OCI-LY7 (cell line): ENCODE results near the gene MISP. TPM values are rescaled to one million over a fixed set of nuclear protein-coding genes. Genes with fewer than 3 reads are reported as not detected.

Source experiments
- BruUV-seq: library from RNA; stranded (reverse); fragments of 400-500 nt; replicated peaks from 2 replicates; lab custom pipeline; 2021; lab: Mats Ljungman, UMichigan
- CTCF ChIA-PET: fragments of 300-600 bp; sonication (Branson Sonifier 250); formaldehyde crosslinking; loops from one replicate; lab custom pipeline; 2022; ENCODE audit warnings: antibody characterized with exemption; ENCODE audit not compliant: unreplicated experiment; lab: Charles Lee
- POLR2A ChIA-PET: fragments of 300-600 bp; sonication (Branson Sonifier 250); formaldehyde crosslinking; loops from one replicate; lab custom pipeline; 2022; ENCODE audit warnings: antibody characterized with exemption; lab: Charles Lee
- DNase-seq: peaks from one replicate; pipeline ENCODE4 v3.0.0-alpha.2; 2015; ENCODE audit warnings: low spot score
- H2AFZ ChIP-seq: fragments of 200-600 bp; sonication (generic), shearing (Covaris generic); 2 replicates; pipeline ENCODE4 v1.6.1; 2014; ENCODE audit warnings: mild to moderate bottlenecking, antibody characterized with exemption, low read length, moderate library complexity
- H3K27ac ChIP-seq: fragments of 200-600 bp; sonication (generic); 2 replicates; pipeline ENCODE4 v1.5.1; 2014; ENCODE audit warnings: mixed run types, low read depth, mild to moderate bottlenecking, moderate library complexity, low read length, inconsistent platforms; ENCODE audit not compliant: poor library complexity, severe bottlenecking
- H3K36me3 ChIP-seq: fragments of 200-600 bp; sonication (generic); 2 replicates; pipeline ENCODE4 v1.6.1; 2014; ENCODE audit warnings: mild to moderate bottlenecking, antibody characterized with exemption, low read length, moderate library complexity, mixed read lengths; ENCODE audit not compliant: insufficient read depth
- H3K4me1 ChIP-seq: fragments of 200-600 bp; sonication (generic); 2 replicates; pipeline ENCODE4 v1.5.1; 2014; ENCODE audit warnings: mild to moderate bottlenecking, low read length; ENCODE audit not compliant: insufficient read depth, poor library complexity, severe bottlenecking
- H3K4me2 ChIP-seq: fragments of 200-600 bp; sonication (generic); 2 replicates; pipeline ENCODE4 v1.6.1; 2014; ENCODE audit warnings: mild to moderate bottlenecking, low read length
- H3K4me3 ChIP-seq: fragments of 200-600 bp; sonication (generic); 2 replicates; pipeline ENCODE4 v1.5.1; 2014; ENCODE audit warnings: mild to moderate bottlenecking, low read depth, low read length; ENCODE audit not compliant: poor library complexity, severe bottlenecking
- H3K79me2 ChIP-seq: fragments of 200-600 bp; sonication (generic); 2 replicates; pipeline ENCODE4 v1.6.1; 2016; ENCODE audit warnings: low read depth, mild to moderate bottlenecking, low read length, moderate library complexity, mixed read lengths; ENCODE audit not compliant: insufficient read depth
- H3K9me2 ChIP-seq: fragments of 200-600 bp; sonication (generic); 2 replicates; pipeline ENCODE4 v1.6.1; 2016; ENCODE audit warnings: mild to moderate bottlenecking, low read length, mixed read lengths; ENCODE audit not compliant: insufficient read depth
- H3K9me3 ChIP-seq: fragments of 200-600 bp; sonication (generic); 2 replicates; pipeline ENCODE4 v1.6.1; 2014; ENCODE audit warnings: mild to moderate bottlenecking, mixed run types, low read length, mixed read lengths
- H4K20me1 ChIP-seq: fragments of 200-600 bp; sonication (generic); 2 replicates; pipeline ENCODE4 v1.6.1; 2014; ENCODE audit warnings: mild to moderate bottlenecking, antibody characterized with exemption, low read length, moderate library complexity, mixed read lengths; ENCODE audit not compliant: insufficient read depth
- CTCF ChIP-seq: fragments of 200-600 bp; sonication (generic); conservative IDR thresholded peaks from 2 replicates; pipeline ENCODE4 v1.5.1; 2014; ENCODE audit warnings: mild to moderate bottlenecking, antibody characterized with exemption, low read length, moderate library complexity, mixed read lengths
- EZH2phosphoT487 ChIP-seq: fragments of 200-600 bp; sonication (generic); IDR thresholded peaks from 2 replicates; pipeline ENCODE4 v1.6.1; 2018; ENCODE audit warnings: low read depth, borderline replicate concordance, mild to moderate bottlenecking, mixed run types, antibody characterized with exemption, low read length, moderate library complexity, mixed read lengths
- intact Hi-C: fragments of 100-400 bp; cut with micrococcal nuclease; formaldehyde crosslinking; loops from one replicate; pipeline ENCODE4 v1.10.0; 2022; ENCODE audit not compliant: unreplicated experiment
- total RNA-seq, 2 experiments: library from RNA; depleted of rRNA in 1 of 2; stranded (reverse); fragments of >200 nt in 1 of 2; shearing (Covaris generic) in 1 of 2; gene quantifications; 2 replicates each; pipeline ENCODE4 v1.2.3, GENCODE V29; 2014 to 2022

MISP gene
- total RNA-seq, 2 experiments from 2014 or later = 0.23 TPM; not detected in 1

DNA sequence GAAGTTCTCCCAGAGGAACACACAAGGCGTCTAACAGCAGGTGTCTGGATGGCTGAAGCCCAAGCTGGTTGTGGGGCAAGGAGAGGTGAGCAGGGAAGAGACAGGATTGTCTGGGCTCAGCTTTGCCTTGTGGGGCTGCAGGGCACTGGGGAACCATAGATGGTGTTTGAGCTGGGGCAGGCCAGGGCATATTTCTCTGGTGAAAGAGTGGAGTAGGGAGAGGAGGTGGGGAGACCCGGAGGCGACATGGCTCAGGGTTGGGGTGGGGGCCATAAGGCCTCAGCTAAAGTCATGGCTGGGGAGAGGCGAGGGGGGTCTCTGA lies 47.6 kb upstream of the MISP start:
- H3K27ac ChIP-seq = no peak overlapping the region
- no peak for DNase-seq
- no TSS peak for BruUV-seq
- intact Hi-C loops = no loop called here
- no peaks in the 10 kb centered on the region for H3K79me2 ChIP-seq
- H3K4me3 ChIP-seq = peak overlapping the region; percentile 44
- H3K9me2 ChIP-seq = no peaks in the 10 kb centered on the region
- peaks cover 13% of the 10 kb centered on the region for H3K4me1 ChIP-seq
- POLR2A ChIA-PET = interaction anchor here (0.7 to 1.1 kb wide), 2 partner anchors 22 to 273 kb away, joined by 4 read pairs; no protein-coding TSS in a partner anchor
- H3K9me3 ChIP-seq = no peaks in the 10 kb centered on the region
- TF ChIP-seq CTCF (no peak), EZH2phosphoT487 (no peak)
- H4K20me1 ChIP-seq = no peaks in the 10 kb centered on the region
- H3K4me2 ChIP-seq = peak overlapping the region; percentile 51
- H3K36me3 ChIP-seq = no peaks in the 10 kb centered on the region
- CTCF ChIA-PET = interaction anchor here (0.6 kb wide), 2 partner anchors 35 to 48 kb away, joined by 3 read pairs; no protein-coding TSS in a partner anchor
- peak overlapping the region; percentile 70; the same call in 1 of the 2 replicates for H2AFZ ChIP-seq

- Histone ChIP-seq H4K20me1 (no peaks in the 10 kb centered on the region), H3K4me1 (peaks cover 13% of the 10 kb centered on the region), H3K4me3 (peak overlapping the region; percentile 44), H3K79me2 (no peaks in the 10 kb centered on the region), H3K36me3 (no peaks in the 10 kb centered on the region), H3K9me3 (no peaks in the 10 kb centered on the region), H2AFZ (peak overlapping the region; percentile 70; the same call in 1 of the 2 replicates), H3K4me2 (peak overlapping the region; percentile 51), H3K27ac (no peak overlapping the region), H3K9me2 (no peaks in the 10 kb centered on the region)
- peak; percentile 81 for DNase-seq
- ChIA-PET CTCF (interaction anchor here (0.6 kb wide), 2 partner anchors 35 to 49 kb away, joined by 3 read pairs; no protein-coding TSS in a partner anchor), POLR2A (interaction anchor here (1.1 kb wide), 1 partner anchor 23 kb away, joined by 4 read pairs; no protein-coding TSS in a partner anchor)
- TF ChIP-seq EZH2phosphoT487 = no peak
- no peak for TF ChIP-seq CTCF
- BruUV-seq = no TSS peak
- intact Hi-C loops = no loop called here
These were observed 47.1 kb upstream of the MISP start for GRCh38 chr19:703651-704446.

GRCh38 chr19:704447-704741 lies 46.5 kb upstream of the MISP start:
- H3K4me3 ChIP-seq = no peak overlapping the region
- POLR2A ChIA-PET = no interaction called here
- no peaks in the 10 kb centered on the region for H4K20me1 ChIP-seq
- no peak overlapping the region for H3K27ac ChIP-seq
- H2AFZ ChIP-seq = no peak overlapping the region
- intact Hi-C loops = no loop called here
- H3K79me2 ChIP-seq = no peaks in the 10 kb centered on the region
- no peaks in the 10 kb centered on the region for H3K36me3 ChIP-seq
- H3K9me2 ChIP-seq = no peaks in the 10 kb centered on the region
- H3K4me1 ChIP-seq = peaks cover 13% of the 10 kb centered on the region
- H3K4me2 ChIP-seq = peak overlapping the region; percentile 13; the same call in 1 of the 2 replicates
- CTCF ChIA-PET = no interaction called here
- H3K9me3 ChIP-seq = no peaks in the 10 kb centered on the region
- no peak for DNase-seq
- TF ChIP-seq EZH2phosphoT487 = no peak
- TF ChIP-seq CTCF = no peak
- no TSS peak for BruUV-seq
